ENCODE measurements around the gene RETSAT.
"Not testable (repeated sequence)": the region's sequence is repeated elsewhere in the genome, so short reads cannot be mapped to it uniquely, and the experiment has no call there.

Gene RETSAT

GRCh38 chr2:85354286-85355072 is at the start of gene RETSAT, which contains the start of gene ELMOD3:
Gene RETSAT (minus strand): TSS chr2:85354528. CDS start chr2:85354507, 21 bp downstream.
Gene ELMOD3 (plus strand): TSS chr2:85354769. CDS start chr2:85357199, 2,430 bp downstream.
- DNase-seq: peak; percentile 98

GRCh38 chr2:85401844-85402243 is 47.5 kb upstream of the RETSAT start:
- peak; percentile 34 for DNase-seq

GRCh38 chr2:85401464-85401805 is 47.1 kb upstream of the RETSAT start:
- DNase-seq: no peak

- peak; percentile 37 for DNase-seq
Observed at GRCh38 chr2:85400541-85401463, 46.5 kb upstream of the RETSAT start.

- no peak for DNase-seq
Observed at GRCh38 chr2:85400023-85400422, 45.7 kb upstream of the RETSAT start.

- no peak for DNase-seq
Observed at GRCh38 chr2:85399183-85399455, 44.8 kb upstream of the RETSAT start.

- no peak for DNase-seq
Observed at GRCh38 chr2:85398426-85399182, 44.3 kb upstream of the RETSAT start.

GRCh38 chr2:85397925-85398331 is 43.6 kb upstream of the RETSAT start:
- no peak for DNase-seq

- DNase-seq: no peak
Observed at GRCh38 chr2:85396531-85397470, 42.5 kb upstream of the RETSAT start.

- DNase-seq: no peak
Observed at GRCh38 chr2:85395912-85396475, 41.7 kb upstream of the RETSAT start.

GRCh38 chr2:85394976-85395375 is 40.6 kb upstream of the RETSAT start:
- DNase-seq: no peak

GRCh38 chr2:85394261-85394681 is 39.9 kb upstream of the RETSAT start:
- DNase-seq: no peak

- DNase-seq: no peak
Observed at GRCh38 chr2:85393836-85394235, 39.5 kb upstream of the RETSAT start.

- peak; percentile 69 for DNase-seq
Observed at GRCh38 chr2:85390941-85391669, 36.8 kb upstream of the RETSAT start.

- no peak for DNase-seq
Observed at GRCh38 chr2:85388878-85389538, 34.7 kb upstream of the RETSAT start.

GRCh38 chr2:85387754-85388153 is 33.4 kb upstream of the RETSAT start:
- no peak for DNase-seq

- no peak for DNase-seq
Observed at GRCh38 chr2:85385746-85386145, 31.4 kb upstream of the RETSAT start.

GRCh38 chr2:85383850-85384249 is 29.5 kb upstream of the RETSAT start:
- no peak for DNase-seq

GRCh38 chr2:85383151-85383550 is 28.8 kb upstream of the RETSAT start:
- not testable (repeated sequence) for DNase-seq

GRCh38 chr2:85380048-85380447 is 25.7 kb upstream of the RETSAT start:
- DNase-seq: no peak
